ENCODE data around the gene PRLR.

PRLR gene

DNA sequence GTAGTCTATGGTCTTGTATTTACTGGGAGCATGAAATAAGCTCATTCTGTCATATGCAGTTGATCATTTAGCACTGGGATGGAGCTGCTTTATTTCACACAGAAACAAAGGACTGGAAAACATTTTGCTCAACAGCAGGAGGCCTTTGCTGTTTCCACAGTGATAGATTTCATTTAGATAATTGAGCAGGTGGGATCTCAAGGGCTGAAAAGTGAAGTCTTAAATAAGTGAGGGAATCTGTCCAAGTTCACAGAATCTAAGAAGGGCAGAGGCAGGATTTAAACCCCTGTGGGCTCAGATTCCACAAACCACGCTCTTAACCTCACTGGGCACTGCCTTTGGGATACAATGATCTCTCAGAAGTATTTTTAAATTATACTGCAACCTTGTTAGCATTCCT is 47.8 kb downstream of the PRLR start:
- Histone ChIP-seq H2BK5ac (ENCODE audit: low read depth, low read length, poor library complexity, severe bottlenecking) (no peak overlapping the region), H3K4me3 (ENCODE audit: insufficient read depth in 1 of 2, low read depth in 1 of 2, low read length in 2 of 2) (no peak overlapping the region), H2BK12ac (ENCODE audit: low read length in 2 of 2) (no peak overlapping the region), H3K79me1 (replicated peaks; ENCODE audit: low read length, poor library complexity, severe bottlenecking) (no peaks in the 10 kb centered on the region), H2BK15ac (ENCODE audit: low read depth, poor library complexity, severe bottlenecking) (no peak overlapping the region), H3K9ac (ENCODE audit: low read length) (no peak overlapping the region), H3K23ac (ENCODE audit: low read length in 2 of 2) (no peak overlapping the region), H4K91ac (ENCODE audit: low read length) (no peak overlapping the region), H3K18ac (ENCODE audit: low read depth in 1 of 2, low read length in 2 of 2) (no peak overlapping the region), H3K4ac (ENCODE audit: low read depth in 1 of 2, low read length in 2 of 2) (no peak overlapping the region), H3K4me1 (ENCODE audit: control insufficient read depth, insufficient read depth, low read depth, low read length) (no peaks in the 10 kb centered on the region), H3K9me3 (ENCODE audit: control insufficient read depth, low read length) (no peaks in the 10 kb centered on the region), H3K14ac (ENCODE audit: low read length in 2 of 2) (no peak overlapping the region), H3K36me3 (ENCODE audit: control insufficient read depth in 1 of 2, insufficient read depth in 2 of 2, low read depth in 1 of 2, low read length in 2 of 2) (no peaks in the 10 kb centered on the region), H3K27me3 (ENCODE audit: control insufficient read depth in 1 of 2, insufficient read depth in 1 of 2, low read length in 2 of 2) (peaks cover 0 to 7% of the 10 kb centered on the region in 2 experiments), H3K4me2 (ENCODE audit: low read length, poor library complexity, severe bottlenecking) (no peak overlapping the region), H2AK5ac (ENCODE audit: low read length, severe bottlenecking) (no peak overlapping the region), H4K8ac (ENCODE audit: low read length) (no peak overlapping the region), H2AFZ (ENCODE audit: low read depth, low read length) (no peak overlapping the region), H3K27ac (ENCODE audit: low read length, poor library complexity, severe bottlenecking) (no peak overlapping the region), H2BK120ac (ENCODE audit: low read depth, low read length) (no peak overlapping the region)
- DNase-seq = no peak
- 57% methylated on average over 1 of the region's 1 CpG for WGBS

DNA sequence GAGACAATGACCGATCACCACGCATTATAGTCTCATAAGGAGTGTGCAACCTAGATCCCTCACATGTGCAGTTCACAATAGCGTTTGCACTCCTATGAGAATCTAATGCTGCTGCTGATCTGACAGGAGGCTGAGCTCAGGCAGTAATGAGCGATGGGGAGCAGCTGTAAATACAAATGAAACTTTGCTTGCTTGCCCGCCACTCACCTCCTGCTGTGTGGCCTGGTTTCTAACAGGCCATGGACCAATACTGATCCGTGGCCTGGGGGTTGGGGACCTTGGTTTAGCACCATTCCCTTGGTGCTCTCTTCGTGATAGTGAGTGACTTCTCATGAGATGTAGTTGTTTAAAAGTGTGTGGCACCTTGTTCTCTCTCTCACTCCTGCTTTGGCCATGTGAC is 50.2 kb downstream of the PRLR start:
- H2AK5ac ChIP-seq (ENCODE audit: low read length, severe bottlenecking) = no peak overlapping the region
- H3K9ac ChIP-seq (ENCODE audit: low read length) = no peak overlapping the region
- no peak overlapping the region for H3K4me3 ChIP-seq (ENCODE audit: insufficient read depth in 1 of 2, low read depth in 1 of 2, low read length in 2 of 2)
- H3K4ac ChIP-seq (ENCODE audit: low read depth in 1 of 2, low read length in 2 of 2) = no peak overlapping the region
- no peak overlapping the region for H2BK15ac ChIP-seq (ENCODE audit: low read depth, poor library complexity, severe bottlenecking)
- no peak overlapping the region for H4K91ac ChIP-seq (ENCODE audit: low read length)
- H3K9me3 ChIP-seq (ENCODE audit: control insufficient read depth, low read length) = no peaks in the 10 kb centered on the region
- DNase-seq = no peak
- no peak overlapping the region for H3K14ac ChIP-seq (ENCODE audit: low read length in 2 of 2)
- H3K27ac ChIP-seq (ENCODE audit: low read length, poor library complexity, severe bottlenecking) = no peak overlapping the region
- H2BK12ac ChIP-seq (ENCODE audit: low read length in 2 of 2) = no peak overlapping the region
- no peaks in the 10 kb centered on the region for H3K36me3 ChIP-seq (ENCODE audit: control insufficient read depth in 1 of 2, insufficient read depth in 2 of 2, low read depth in 1 of 2, low read length in 2 of 2)
- no peak overlapping the region for H3K23ac ChIP-seq (ENCODE audit: low read length in 2 of 2)
- no peak overlapping the region for H3K4me2 ChIP-seq (ENCODE audit: low read length, poor library complexity, severe bottlenecking)
- WGBS = 89% methylated on average over 7 of the region's 7 CpGs
- H3K79me1 ChIP-seq (replicated peaks; ENCODE audit: low read length, poor library complexity, severe bottlenecking) = no peaks in the 10 kb centered on the region
- H2BK120ac ChIP-seq (ENCODE audit: low read depth, low read length) = no peak overlapping the region
- no peak overlapping the region for H2BK5ac ChIP-seq (ENCODE audit: low read depth, low read length, poor library complexity, severe bottlenecking)
- H2AFZ ChIP-seq (ENCODE audit: low read depth, low read length) = no peak overlapping the region
- H3K27me3 ChIP-seq (ENCODE audit: control insufficient read depth in 1 of 2, insufficient read depth in 1 of 2, low read length in 2 of 2) = no peaks in the 10 kb centered on the region
- no peaks in the 10 kb centered on the region for H3K4me1 ChIP-seq (ENCODE audit: control insufficient read depth, insufficient read depth, low read depth, low read length)
- H3K18ac ChIP-seq (ENCODE audit: low read depth in 1 of 2, low read length in 2 of 2) = no peak overlapping the region
- no peak overlapping the region for H4K8ac ChIP-seq (ENCODE audit: low read length)

GRCh38 chr5:35177783-35178182 is 52.5 kb downstream of the PRLR start:
- H3K4me1 ChIP-seq (ENCODE audit: control insufficient read depth, insufficient read depth, low read depth, low read length) = no peaks in the 10 kb centered on the region

DNA sequence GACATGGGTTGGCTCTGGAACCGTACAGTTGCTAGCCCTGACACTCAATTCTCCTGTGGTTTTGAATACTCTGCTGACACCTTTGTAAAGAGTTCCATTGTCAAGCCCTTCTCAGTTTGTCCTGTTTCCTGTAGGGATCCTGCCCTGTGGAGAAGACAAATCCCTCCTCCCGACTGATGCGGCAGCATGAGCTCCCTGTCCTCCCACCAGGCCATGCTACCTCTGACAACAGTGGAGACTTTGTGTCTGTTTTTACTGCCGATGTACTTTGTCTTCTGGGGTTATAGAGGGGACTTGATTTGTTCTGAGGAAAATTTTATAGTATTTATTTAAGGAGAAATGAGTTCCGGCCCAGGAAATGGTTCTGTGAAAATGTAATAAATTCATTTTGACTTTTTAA is 57.8 kb downstream of the PRLR start:
- DNase-seq = no peak
- no peak overlapping the region for H4K8ac ChIP-seq (ENCODE audit: low read length)
- no peak overlapping the region for H3K9ac ChIP-seq (ENCODE audit: low read length)
- H3K9me3 ChIP-seq (ENCODE audit: control insufficient read depth, low read length) = no peaks in the 10 kb centered on the region
- H2BK15ac ChIP-seq (ENCODE audit: low read depth, poor library complexity, severe bottlenecking) = no peak overlapping the region
- H3K18ac ChIP-seq (ENCODE audit: low read depth in 1 of 2, low read length in 2 of 2) = no peak overlapping the region
- no peak overlapping the region for H2BK5ac ChIP-seq (ENCODE audit: low read depth, low read length, poor library complexity, severe bottlenecking)
- no peak overlapping the region for H2AK5ac ChIP-seq (ENCODE audit: low read length, severe bottlenecking)
- H3K4me3 ChIP-seq (ENCODE audit: insufficient read depth in 1 of 2, low read depth in 1 of 2, low read length in 2 of 2) = no peak overlapping the region
- no peak overlapping the region for H3K23ac ChIP-seq (ENCODE audit: low read length in 2 of 2)
- H3K4me2 ChIP-seq (ENCODE audit: low read length, poor library complexity, severe bottlenecking) = no peak overlapping the region
- no peaks in the 10 kb centered on the region for H3K4me1 ChIP-seq (ENCODE audit: control insufficient read depth, insufficient read depth, low read depth, low read length)
- H2BK120ac ChIP-seq (ENCODE audit: low read depth, low read length) = no peak overlapping the region
- H3K27me3 ChIP-seq (ENCODE audit: control insufficient read depth in 1 of 2, insufficient read depth in 1 of 2, low read length in 2 of 2) = no peaks in the 10 kb centered on the region
- no peak overlapping the region for H2AFZ ChIP-seq (ENCODE audit: low read depth, low read length)
- H3K4ac ChIP-seq (ENCODE audit: low read depth in 1 of 2, low read length in 2 of 2) = no peak overlapping the region
- no peaks in the 10 kb centered on the region for H3K36me3 ChIP-seq (ENCODE audit: control insufficient read depth in 1 of 2, insufficient read depth in 2 of 2, low read depth in 1 of 2, low read length in 2 of 2)
- WGBS = 96% methylated on average over 5 of the region's 5 CpGs
- H4K91ac ChIP-seq (ENCODE audit: low read length) = no peak overlapping the region
- H3K79me1 ChIP-seq (replicated peaks; ENCODE audit: low read length, poor library complexity, severe bottlenecking) = no peaks in the 10 kb centered on the region
- no peak overlapping the region for H3K14ac ChIP-seq (ENCODE audit: low read length in 2 of 2)
- H3K27ac ChIP-seq (ENCODE audit: low read length, poor library complexity, severe bottlenecking) = no peak overlapping the region
- peak overlapping the region in 1 of 2 experiments; percentile 25 for H2BK12ac ChIP-seq (ENCODE audit: low read length in 2 of 2)

More at GRCh38 chr5:35177783-35178182, 52.5 kb downstream of the PRLR start:
- Histone ChIP-seq H2BK15ac (ENCODE audit: low read depth, poor library complexity, severe bottlenecking) (no peak overlapping the region), H3K27ac (ENCODE audit: low read length, poor library complexity, severe bottlenecking) (no peak overlapping the region), H2AK5ac (ENCODE audit: low read length, severe bottlenecking) (no peak overlapping the region), H3K27me3 (ENCODE audit: control insufficient read depth in 1 of 2, insufficient read depth in 1 of 2, low read length in 2 of 2) (no peaks in the 10 kb centered on the region), H3K9ac (ENCODE audit: low read length) (no peak overlapping the region), H2BK12ac (ENCODE audit: low read length in 2 of 2) (no peak overlapping the region), H4K8ac (ENCODE audit: low read length) (no peak overlapping the region), H3K4me2 (ENCODE audit: low read length, poor library complexity, severe bottlenecking) (no peak overlapping the region), H3K4me3 (ENCODE audit: insufficient read depth in 1 of 2, low read depth in 1 of 2, low read length in 2 of 2) (no peak overlapping the region), H3K4ac (ENCODE audit: low read depth in 1 of 2, low read length in 2 of 2) (no peak overlapping the region), H3K18ac (ENCODE audit: low read depth in 1 of 2, low read length in 2 of 2) (no peak overlapping the region), H3K36me3 (ENCODE audit: control insufficient read depth in 1 of 2, insufficient read depth in 2 of 2, low read depth in 1 of 2, low read length in 2 of 2) (no peaks in the 10 kb centered on the region), H4K91ac (ENCODE audit: low read length) (no peak overlapping the region), H3K79me1 (replicated peaks; ENCODE audit: low read length, poor library complexity, severe bottlenecking) (no peaks in the 10 kb centered on the region), H3K9me3 (ENCODE audit: control insufficient read depth, low read length) (no peaks in the 10 kb centered on the region), H2AFZ (ENCODE audit: low read depth, low read length) (no peak overlapping the region), H3K14ac (ENCODE audit: low read length in 2 of 2) (no peak overlapping the region), H2BK5ac (ENCODE audit: low read depth, low read length, poor library complexity, severe bottlenecking) (no peak overlapping the region), H3K23ac (ENCODE audit: low read length in 2 of 2) (no peak overlapping the region), H2BK120ac (ENCODE audit: low read depth, low read length) (no peak overlapping the region)
- no peak for DNase-seq
- 87% methylated on average over 3 of the region's 3 CpGs for WGBS

All from mesenchymal stem cell (in vitro differentiated cells and primary cell).